Measurements from ENCODE around the gene MXD4.
"Not testable (repeated sequence)": the region's sequence is repeated elsewhere in the genome, so short reads cannot be mapped to it uniquely, and the experiment has no call there.

MXD4 gene

DNA sequence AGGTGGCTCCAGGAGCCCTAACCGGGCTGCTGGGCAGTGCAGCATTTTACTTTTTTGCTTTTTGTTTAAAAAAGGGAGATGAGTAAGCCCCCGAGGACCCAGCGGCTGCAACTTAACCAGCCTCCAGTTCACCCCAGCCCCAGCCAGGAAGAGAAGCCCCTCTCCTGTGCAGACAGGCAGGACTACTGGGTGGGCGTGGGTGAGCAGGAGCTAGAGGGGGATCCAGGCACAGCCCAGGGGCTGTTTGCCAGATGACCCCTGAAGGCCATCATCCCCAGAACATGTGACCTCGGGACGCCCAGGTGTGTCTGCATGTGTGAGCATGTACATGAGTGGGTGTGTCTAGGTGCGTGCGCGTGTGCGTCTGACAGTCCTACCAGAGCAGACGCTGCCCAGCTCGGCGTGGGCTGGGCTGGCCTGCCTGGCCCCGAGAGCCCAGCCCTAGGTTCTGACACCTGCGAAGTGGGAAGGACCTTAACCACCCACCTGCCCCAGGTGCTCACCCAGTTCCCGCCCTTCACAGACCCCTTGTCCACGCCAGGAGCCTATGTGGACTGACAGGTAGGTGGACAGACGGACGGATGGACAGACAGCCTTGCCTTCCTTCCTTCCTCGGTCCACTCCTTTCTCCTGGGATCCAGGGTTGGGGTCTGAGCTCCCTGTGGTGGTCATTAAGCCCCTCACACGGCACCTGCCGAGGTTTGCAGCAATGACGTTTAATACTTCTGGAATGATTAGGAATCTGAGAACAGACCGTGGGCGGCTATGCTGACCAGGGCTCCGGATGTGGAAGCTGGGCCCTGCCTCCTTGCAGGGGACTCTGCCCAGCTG is 12.2 kb downstream of the MXD4 start:
- DNase-seq: no peak

DNA sequence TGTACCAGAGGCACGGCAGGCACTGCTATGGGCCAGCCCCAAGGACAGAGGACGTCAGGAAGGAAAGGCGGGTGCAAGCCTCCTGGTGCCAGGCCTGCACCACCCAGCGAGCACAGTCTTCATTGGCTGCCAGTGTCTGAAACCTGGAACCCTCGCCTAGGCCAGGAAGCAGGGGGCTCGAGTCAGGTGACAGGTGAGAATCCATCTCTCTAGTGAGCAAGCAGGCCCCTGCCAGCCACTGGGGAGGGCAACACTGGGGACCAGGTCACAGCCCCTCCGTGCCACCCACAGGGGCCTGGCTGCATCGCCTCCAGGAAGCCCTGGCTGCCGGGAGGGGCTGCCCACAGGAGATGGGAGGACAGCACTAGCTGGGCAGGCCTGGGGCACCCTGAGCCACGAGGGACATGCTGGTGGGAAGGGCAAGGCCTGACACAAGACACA is 13.1 kb downstream of the MXD4 start:
- DNase-seq: no peak

DNA sequence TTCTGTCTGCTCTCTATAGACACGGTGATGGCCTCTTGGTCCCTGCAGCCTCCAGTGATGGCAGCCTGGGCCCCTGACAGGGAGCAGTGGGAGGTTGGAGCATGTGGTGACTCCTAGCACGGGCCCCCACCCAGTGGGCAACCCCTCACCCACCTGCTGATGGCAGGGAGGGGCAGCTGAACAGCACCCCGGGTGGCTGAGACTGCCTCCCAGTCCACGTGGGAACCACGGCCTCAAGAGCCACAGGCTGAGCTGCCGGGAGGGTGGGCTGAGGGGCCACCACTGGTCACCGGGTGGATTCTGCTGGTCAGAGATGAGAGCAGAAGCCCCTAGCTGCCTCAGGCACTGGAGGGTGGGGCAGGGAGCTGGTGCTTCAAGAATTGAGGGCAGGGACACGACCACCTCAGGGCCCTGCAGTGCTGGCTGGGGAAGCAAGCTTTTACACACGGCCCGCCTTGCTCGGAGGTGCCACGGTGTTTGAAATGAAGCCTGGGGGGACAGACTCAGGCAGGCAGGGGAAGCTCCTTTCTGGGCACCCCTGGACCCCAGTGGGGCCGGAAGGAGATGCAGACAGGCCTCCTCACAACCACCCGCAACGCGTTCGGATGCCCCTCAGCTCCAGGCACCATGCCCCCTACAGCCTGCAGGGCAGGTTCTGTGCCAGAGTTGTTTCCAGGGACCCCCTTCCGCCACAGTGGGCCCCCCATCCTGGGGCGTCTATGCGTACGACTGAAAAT is 13.7 kb downstream of the MXD4 start:
- DNase-seq: peak; percentile 3

DNA sequence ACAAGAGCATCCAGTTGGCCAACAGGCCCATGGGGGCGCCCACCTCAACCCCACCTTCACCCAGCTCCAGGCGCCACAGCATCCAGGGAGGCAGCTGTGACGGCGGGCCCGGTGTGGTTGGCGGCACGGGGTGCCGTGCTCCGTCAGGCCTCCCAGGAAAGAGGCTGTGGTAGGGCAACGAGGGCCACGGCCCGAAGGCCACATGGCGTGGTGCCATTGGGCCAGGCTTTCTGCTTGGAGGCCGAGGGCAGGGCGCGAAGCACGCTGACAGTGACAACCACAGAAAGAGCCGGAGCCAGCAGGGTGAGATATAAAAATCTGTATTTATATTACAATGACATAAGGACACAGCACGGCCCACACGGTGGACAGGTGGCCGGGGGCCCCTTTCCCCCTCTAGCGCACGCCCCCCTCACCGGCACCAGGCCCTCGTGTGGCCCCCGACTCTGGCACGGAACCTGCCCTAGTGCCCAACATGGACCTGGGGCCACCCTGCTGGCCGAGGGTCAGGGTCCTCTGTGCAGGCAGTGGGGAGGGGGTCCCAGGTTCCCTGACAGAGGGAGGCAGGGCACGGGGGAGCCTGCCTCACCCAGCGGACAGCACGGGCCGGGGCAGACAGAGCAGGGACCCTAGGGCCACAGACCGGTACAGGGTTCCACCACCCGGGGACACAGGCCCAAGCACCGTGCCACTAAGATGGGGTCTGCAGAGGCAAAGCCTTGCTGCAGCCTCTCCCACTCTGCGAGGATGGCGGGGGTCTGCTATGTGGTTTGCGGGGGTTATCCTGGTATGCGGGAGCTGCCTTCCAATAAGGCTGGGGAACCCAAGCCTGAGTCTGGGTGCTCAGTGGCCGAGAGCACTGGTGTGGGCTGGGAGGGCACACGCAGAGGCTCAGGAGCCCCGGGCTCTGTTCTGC is 14.5 kb downstream of the MXD4 start:
- no peak for DNase-seq

DNA sequence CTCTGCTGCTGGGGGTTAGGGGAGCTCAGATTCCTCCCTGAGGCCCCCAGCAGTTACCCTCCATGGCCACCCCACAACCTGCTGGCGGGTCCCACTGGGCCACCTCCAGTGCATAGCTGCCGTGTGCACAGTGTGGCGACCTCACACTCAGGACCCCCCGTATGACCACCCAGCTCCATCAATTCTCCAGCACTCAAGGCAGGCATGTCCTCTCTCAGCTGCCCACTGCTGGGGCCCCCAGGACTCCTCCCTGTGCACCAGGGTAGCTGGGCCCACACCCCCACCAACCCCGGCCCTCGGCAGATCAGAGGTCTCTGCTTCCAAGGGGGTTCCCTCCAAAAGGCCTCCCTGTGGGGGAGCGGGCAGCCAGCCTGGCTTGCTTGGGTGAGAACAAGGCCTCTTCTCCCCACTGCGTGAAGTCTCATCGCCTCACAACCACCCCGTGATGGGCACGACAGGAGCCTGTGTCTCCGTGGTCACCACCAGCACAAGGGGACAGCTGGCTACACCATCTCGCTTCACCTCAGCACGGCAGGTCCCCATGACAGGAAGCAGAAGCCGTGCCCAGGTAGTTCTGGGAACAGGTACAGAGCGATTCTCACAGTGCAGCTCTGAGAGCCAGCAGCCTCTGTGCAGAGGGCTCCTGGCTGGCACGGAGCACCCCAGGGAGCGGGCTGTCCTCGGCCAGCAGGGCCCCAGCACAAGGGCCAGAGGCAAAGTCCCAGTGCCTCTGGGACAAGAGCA is 15.4 kb downstream of the MXD4 start:
- no peak for DNase-seq

DNA sequence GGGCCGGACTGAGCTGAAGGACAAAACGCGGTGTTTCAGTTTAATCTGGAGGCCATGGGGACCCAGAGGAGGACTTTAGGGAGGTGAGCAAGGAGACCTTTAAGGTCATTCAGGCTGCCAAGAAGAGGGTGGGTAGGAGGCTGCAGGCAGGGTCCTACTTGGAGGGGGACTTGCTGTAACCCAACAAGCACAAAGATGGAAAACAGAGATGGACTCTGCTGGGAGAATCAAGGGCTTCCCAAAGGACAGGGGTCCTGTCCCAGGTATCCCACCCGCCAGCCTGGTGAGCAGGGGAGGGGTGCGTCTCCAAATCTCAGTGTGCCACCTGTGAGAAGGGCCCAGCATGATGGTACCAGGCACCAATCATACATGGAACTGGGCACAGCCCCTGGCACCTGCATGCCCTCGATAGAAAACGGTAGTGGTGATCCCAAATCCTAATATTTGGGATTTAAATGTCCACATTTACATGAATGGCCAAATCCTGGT is 16.1 kb downstream of the MXD4 start:
- no peak for DNase-seq

DNA sequence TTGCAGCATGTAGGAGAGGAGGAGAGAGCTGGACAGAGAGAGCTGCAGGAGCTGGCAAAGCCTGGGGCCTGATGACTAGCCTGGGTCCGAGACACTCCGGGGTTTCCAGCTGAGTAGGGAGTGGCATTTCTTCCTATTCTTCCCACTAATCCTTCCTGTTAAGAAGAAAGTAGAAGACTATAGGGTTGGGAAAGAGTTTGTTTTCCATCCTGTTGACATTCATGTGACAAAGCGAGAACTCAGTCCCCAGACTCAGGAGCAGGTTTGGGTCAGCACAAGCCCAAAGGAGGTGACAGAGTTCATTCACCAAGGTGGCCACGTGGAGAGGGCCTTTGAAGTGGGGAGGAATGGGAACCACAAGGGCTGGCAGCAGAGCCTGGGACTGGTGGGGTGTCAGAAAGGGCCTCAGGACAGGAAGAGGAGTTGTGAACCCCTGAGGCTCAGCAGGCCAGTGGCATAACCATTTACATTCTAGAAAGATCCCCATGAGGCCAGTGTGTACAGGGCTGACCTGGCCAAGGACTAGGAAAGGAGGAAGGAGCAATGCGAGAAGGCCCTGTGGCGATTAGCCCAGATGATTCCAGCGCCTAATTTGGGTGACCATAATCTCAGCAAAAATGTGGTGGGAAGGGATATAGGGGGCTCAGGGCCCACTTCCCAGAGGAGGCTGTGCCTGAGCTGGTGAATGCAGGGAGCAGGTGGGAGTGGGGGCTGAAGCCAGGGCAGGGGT is 16.7 kb downstream of the MXD4 start:
- DNase-seq: no peak

DNA sequence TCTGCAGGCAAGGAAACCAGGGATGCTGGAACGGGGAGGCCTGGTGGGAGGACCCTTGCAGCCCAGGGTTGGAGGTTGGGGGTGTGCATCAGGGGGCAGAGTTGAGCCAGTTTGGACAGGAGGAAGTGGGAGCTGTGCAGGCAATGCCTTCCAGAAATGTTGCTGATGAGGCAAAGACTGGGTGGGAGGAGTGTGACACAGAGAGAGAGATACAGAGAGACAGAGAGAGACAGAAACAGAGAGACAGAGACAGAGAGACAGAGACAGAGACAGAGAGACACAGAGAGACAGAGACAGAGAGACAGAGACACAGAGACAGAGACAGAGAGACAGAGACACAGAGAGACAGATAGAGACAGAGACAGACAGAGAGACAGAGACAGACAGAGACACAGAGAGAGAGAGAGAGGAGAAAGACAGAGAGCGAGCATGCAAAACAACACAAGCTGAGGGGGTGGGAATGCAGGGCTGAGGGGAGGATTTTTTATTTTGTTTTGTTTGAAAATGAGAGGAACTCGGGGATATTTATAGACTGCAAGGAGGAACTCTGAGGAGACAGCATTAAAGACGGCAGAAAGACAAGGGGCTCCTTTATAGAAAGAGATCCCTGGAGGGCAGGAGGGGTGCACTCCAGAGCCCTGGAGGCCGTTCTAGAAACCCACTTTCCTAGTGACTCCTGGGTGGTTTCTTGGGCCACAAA is 18.1 kb downstream of the MXD4 start:
- no peak for DNase-seq

DNA sequence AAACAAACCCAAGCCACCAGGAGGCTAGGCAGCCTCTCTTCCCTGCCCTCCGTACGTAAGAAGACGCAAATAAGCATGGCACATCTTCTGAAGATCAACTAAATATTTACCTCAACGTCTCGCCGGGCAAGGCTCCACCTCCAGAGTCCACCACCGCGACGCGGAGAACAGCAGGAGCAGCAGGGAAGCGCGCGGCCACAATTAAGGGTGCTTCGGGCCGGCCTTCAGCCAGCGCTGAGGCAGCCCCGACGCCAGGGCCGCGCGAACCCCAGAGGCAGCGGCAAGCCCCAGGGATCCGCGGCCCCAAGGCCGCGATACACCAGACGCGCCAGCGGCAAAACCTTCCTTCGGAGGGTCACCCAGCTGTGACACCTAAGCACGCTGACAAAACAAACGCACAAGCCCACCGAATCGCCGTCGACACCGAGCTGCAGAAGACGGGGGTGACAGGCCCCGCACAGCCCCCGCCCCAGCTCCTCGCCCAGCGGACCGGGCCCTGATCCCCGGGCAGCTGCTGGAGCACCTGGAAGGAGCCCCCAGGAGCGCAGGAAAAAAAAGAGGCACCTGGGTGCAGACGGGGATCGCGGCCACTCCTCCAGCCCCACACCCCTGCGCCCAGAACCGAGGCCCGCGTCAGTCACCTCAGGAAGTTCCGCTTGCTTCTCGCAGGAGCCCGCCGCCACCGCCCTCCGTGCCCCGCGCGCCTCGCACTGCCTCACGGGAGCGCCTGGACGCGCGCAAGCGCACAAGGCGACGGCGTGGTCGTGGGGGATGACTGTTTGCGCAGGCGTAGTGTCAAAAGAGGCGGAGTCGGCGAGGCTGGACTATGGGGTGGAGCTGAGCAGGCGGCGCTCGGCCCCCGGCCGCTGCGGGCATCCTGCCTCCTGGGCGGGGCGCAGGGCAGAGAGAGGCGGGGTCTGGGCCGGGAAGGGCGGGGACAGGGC is 20.2 kb downstream of the MXD4 start, which contains the start of the genes HAUS3 and POLN:
TSS of gene HAUS3 (minus strand) at position 712 of the 944 bp plus-strand sequence. CDS start 1,175 bp downstream, outside the sequence.
TSS of gene POLN (minus strand) at position 712 of the 944 bp plus-strand sequence. CDS start 12,890 bp downstream, outside the sequence.
- peak; percentile 99 for DNase-seq

DNA sequence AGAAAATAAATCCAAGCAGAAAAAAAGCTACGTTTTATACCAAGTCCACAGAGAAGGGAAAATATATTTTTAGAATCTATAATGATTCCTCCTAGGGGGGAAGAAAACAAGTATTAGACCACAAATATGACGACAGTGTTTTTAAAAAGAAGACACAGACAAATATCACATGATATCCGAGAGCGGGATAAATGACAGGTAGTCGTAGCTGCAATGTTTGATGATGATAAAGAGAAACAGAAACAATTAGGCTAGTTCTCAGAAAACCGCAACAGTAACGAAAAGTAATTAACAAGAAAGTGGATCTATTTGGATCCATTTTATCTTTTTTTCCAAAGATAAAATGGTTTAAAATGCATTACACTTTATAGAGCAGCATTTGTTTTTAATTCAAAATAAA is 20.9 kb downstream of the MXD4 start:
- DNase-seq: no peak

DNA sequence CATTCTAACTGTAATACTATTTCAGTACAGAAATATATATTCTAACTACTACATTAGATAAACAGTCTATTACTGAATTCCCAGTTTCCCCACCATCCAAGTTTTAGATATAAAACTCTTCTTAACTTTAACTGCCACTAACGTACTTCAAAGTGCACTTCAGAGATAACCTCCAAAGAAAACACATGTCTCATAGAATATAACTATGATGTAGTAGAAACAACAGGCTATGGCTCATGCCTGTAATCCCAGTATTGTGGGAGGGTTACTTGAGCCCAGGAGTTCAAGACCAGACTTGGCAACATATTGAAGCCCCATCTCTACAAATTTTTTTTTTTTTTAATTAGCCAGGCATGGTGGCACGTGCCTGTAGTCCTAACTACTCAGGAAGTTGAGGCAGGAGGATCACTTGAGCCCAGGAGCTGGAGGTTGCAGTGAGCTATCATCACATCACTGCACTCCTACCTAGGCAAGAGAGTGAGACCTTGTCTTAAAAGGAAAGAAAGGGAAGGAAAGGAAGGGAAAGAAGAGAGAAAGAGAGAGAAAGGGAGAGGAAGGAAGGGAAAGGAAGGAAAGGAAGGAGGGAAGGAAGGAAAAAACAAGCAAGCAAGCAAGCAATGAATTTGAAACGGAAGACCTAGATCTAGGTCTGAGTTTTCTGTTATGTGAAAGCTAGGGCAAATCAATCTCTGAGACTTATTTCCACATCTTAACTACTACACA is 24.8 kb downstream of the MXD4 start:
- no peak for DNase-seq

DNA sequence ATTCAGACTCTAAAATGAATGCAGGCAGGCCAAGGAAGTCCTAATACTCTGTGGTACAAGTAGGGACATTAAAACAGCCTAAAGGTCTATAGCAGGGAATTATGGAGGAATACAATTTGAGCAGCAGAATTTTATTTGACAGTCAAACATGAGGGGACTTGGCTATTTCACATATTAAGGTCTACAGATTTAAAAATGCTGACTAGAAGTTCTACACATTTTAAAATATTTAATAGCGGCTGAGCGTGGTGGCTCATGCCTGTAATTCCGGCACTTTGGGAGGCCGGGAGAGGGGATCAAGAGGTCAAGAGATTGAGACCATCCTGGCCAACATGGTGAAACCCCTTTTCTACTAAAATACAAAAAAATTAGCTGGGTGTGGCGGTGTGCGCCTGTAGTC is 30.8 kb downstream of the MXD4 start:
- DNase-seq: no peak

DNA sequence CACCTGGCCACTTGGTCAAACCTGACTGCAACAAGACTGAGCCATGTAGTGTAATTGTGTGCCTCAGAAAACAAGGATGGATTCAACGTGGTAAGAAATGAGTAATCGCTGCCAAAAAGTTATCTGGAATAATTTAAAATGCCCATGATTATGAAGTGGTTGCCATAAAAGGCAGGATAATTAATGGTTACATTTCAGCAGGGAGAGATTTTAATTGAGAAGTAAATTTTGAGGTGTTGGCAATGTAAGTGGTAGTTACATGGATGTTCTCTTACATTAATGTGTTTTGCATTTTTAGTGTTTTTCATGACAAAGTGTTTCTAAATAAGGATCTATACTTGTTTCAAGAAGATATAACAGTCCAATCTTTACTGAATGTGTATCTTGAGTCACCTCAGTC is 35.6 kb downstream of the MXD4 start:
- DNase-seq: no peak

DNA sequence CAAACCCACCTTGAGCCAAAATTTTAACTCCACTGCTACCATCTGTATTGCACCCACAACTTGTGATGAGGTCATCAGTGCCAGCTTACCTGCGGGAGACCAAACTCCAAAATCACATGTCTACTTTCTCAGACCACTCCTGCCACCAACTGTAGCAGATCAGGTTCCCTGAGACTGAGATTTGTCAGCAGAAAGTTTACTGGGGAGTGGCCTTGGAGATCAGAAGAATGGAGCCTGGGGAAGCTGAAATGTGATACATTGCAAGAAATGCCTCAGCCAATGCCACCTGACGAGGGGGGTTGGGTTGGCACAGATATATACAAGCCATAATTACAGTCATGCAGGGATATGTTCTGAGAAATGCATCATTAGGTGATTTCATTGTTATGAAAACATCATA is 39.1 kb downstream of the MXD4 start:
- no peak for DNase-seq

DNA sequence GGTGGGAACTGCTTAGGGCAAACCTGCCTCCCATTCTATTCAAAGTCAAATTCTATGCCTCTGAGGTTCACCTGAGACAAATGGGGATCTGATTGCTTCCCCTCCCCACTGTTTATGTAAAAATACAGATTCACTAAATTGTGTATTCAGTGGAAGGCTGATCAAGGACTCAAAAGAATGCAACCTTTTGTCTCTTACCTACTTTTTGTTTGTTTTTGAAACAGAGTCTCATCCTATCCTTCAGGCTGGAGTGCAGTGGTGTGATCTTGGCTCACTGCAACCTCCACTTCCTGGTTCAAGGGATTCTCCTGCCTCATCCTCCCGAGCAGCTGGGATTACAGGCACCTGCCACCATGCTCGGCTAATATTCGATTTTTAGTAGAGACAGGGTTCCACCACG is 40.5 kb downstream of the MXD4 start:
- not testable (repeated sequence) for DNase-seq

DNA sequence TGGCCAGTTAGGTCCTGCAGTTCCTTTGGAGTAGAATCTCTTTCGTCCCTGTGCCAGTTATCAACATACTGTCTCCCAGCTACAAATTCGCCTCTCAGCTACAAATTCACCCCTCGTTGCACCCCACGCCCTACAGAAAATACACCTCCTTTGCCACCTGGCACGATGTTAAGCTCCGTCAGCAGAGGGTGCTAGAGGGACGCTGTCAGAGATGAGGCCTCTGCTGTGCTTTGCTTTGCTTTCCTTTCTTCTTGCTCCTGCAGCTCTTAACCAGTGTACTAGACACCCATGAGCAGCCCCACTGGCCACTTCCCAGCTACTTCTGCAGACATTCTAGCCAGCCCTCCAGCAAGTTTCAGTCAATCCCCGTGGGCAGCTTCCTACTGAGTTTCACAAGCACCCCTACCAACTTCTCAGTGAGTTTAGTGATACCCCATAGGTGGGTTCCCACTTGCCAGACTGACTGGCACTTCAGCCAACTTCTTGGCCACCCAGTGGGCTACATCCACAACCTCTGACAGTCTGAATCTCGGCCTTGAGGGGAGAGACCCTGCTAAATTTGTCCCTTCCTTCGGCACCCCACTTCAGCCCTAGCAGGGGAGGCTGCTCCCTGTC is 41.8 kb downstream of the MXD4 start:
- peak; percentile 82 for DNase-seq

DNA sequence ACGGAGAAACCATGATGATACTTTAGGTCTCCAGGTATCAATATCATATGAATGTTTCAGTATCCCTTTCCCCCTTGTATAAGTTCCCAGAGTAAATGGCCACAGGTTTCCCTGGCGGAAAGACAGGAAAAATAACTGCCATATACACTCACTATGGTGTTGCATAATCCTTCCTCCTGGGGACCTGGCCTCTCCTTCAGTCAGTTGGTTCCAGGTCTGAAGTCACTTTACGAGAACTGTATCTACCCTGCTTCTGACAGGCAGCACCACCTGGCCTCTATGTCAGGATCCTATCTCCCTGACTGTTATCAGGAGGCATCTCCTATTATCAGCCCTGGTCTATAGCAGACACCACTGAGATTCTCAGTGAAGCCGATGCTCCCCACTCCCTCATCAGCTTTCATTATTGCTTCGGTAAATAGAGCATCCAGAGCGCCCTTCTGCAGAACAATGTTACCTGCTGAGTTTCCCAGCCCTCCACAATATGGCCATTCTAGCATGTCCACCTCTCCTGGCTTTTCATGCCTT is 42.6 kb downstream of the MXD4 start:
- no peak for DNase-seq

DNA sequence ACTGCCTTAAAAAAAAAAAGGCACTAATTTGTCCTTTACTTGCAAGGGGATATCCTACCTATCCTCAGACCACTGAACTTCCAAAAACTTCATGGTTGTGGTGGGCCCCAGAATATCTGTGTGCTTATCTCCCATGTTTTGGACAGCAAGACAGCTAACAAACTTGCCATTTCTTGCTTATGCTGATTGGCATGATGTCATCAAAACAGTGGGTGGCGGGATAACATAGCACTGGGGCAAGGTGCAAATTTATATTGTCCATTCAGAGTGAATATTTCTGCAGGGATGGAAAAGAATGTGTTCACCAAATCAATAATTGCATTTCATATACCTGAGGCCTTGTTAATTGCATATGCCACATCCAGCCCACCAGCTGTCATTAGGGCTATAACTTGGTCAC is 43.5 kb downstream of the MXD4 start:
- DNase-seq: no peak
